Astrocyte (in vitro differentiated cells and primary cell): Measurements from ENCODE around the gene DNAAF5. TPM values are rescaled to one million over a fixed set of nuclear protein-coding genes. Genes with fewer than 3 reads are reported as not detected.

Source experiments
- DNase-seq: peaks from one replicate; pipeline ENCODE4 v3.0.0-alpha.2; 2010; ENCODE audit warnings: low read depth
- FAIRE-seq: peaks from 2 replicates; lab custom pipeline; 2011; peaks lifted over from hg19 to GRCh38; lab: Jason Lieb, UNC
- H2AFZ ChIP-seq: 2 replicates; pipeline ENCODE4 v1.6.0; 2012; ENCODE audit warnings: low read depth, low read length, inconsistent platforms
- H3K27ac ChIP-seq: 2 replicates; pipeline ENCODE4 v1.5.1; 2011; ENCODE audit warnings: low read depth, low read length, inconsistent platforms
- H3K27me3 ChIP-seq: 2 replicates; pipeline ENCODE4 v1.6.0; 2011; ENCODE audit warnings: low read length, inconsistent platforms; ENCODE audit not compliant: insufficient read depth
- H3K36me3 ChIP-seq: 2 replicates; pipeline ENCODE4 v1.5.1; 2011; ENCODE audit warnings: low read length, inconsistent platforms; ENCODE audit not compliant: insufficient read depth
- H3K4me1 ChIP-seq: 2 replicates; pipeline ENCODE4 v1.5.1; 2011; ENCODE audit warnings: low read length, inconsistent platforms; ENCODE audit not compliant: insufficient read depth
- H3K4me2 ChIP-seq: 2 replicates; pipeline ENCODE4 v1.6.0; 2012; ENCODE audit warnings: low read length, inconsistent platforms
- H3K4me3 ChIP-seq: 2 replicates; pipeline ENCODE4 v1.5.1; 2011; ENCODE audit warnings: low read depth, mild to moderate bottlenecking, low read length, inconsistent platforms; ENCODE audit not compliant: insufficient read depth
- H3K79me2 ChIP-seq: 2 replicates; pipeline ENCODE4 v1.6.0; 2012; ENCODE audit warnings: mild to moderate bottlenecking, low read length, inconsistent platforms; ENCODE audit not compliant: insufficient read depth
- H3K9ac ChIP-seq: 2 replicates; pipeline ENCODE4 v1.6.0; 2012; ENCODE audit warnings: mild to moderate bottlenecking, low read length, inconsistent platforms
- H3K9me3 ChIP-seq: 2 replicates; pipeline ENCODE4 v1.5.1; 2012; ENCODE audit warnings: low read depth, mild to moderate bottlenecking, low read length, inconsistent platforms; ENCODE audit not compliant: insufficient read depth
- H4K20me1 ChIP-seq: 2 replicates; pipeline ENCODE4 v1.6.0; 2012; ENCODE audit warnings: low read length, inconsistent platforms; ENCODE audit not compliant: insufficient read depth
- H3K27ac Mint-ChIP-seq: one replicate; pipeline ENCODE4 v1.8.0; 2021; ENCODE audit warnings: mild to moderate bottlenecking, mixed read lengths; ENCODE audit not compliant: unreplicated experiment
- H3K27me3 Mint-ChIP-seq: one replicate; pipeline ENCODE4 v1.8.0; 2021; ENCODE audit warnings: low read depth, mixed read lengths; ENCODE audit not compliant: unreplicated experiment
- H3K36me3 Mint-ChIP-seq: one replicate; pipeline ENCODE4 v1.8.0; 2021; ENCODE audit warnings: low read depth, mixed read lengths; ENCODE audit not compliant: unreplicated experiment
- H3K4me1 Mint-ChIP-seq: one replicate; pipeline ENCODE4 v1.8.0; 2021; ENCODE audit warnings: low read depth, mixed read lengths; ENCODE audit not compliant: unreplicated experiment
- H3K4me3 Mint-ChIP-seq: one replicate; pipeline ENCODE4 v1.8.0; 2021; ENCODE audit warnings: mild to moderate bottlenecking, moderate library complexity, mixed read lengths; ENCODE audit not compliant: unreplicated experiment
- H3K9me3 Mint-ChIP-seq: one replicate; pipeline ENCODE4 v1.8.0; 2021; ENCODE audit warnings: mild to moderate bottlenecking, mixed read lengths; ENCODE audit not compliant: unreplicated experiment
- CTCF ChIP-seq: IDR thresholded peaks from 2 replicates; pipeline ENCODE4 v1.5.1; 2011; ENCODE audit warnings: low read depth, mild to moderate bottlenecking, inconsistent platforms, low read length, moderate library complexity; ENCODE audit not compliant: insufficient read depth
- EZH2 ChIP-seq: IDR thresholded peaks from 2 replicates; pipeline ENCODE4 v1.6.1; 2012; ENCODE audit warnings: mild to moderate bottlenecking, low read length, inconsistent platforms; ENCODE audit not compliant: insufficient read depth
- total RNA-seq: library from RNA; stranded (reverse); gene quantifications from 2 replicates; pipeline ENCODE4 v1.2.1, GENCODE V29; 2021

The DNAAF5 gene
- total RNA-seq, 1 donor from 2014 or later = 24.5 TPM

GRCh38 chr7:738723-739454 lies 12.4 kb downstream of the DNAAF5 start:
- H3K27me3 ChIP-seq = no peaks in the 10 kb centered on the region
- no peak overlapping the region for H3K4me2 ChIP-seq
- no peak overlapping the region for H2AFZ ChIP-seq
- peaks cover 2% of the 10 kb centered on the region for H3K4me1 ChIP-seq
- H3K79me2 ChIP-seq = peaks cover 60% of the 10 kb centered on the region
- peaks cover 14% of the 10 kb centered on the region for H3K36me3 ChIP-seq
- H3K9me3 ChIP-seq = peaks cover 8% of the 10 kb centered on the region
- no peak for FAIRE-seq
- H3K4me3 ChIP-seq = no peak overlapping the region
- H4K20me1 ChIP-seq = peaks cover 50% of the 10 kb centered on the region
- H3K4me1 Mint-ChIP-seq = peaks cover 8% of the 10 kb centered on the region
- no peaks in the 10 kb centered on the region for H3K27me3 Mint-ChIP-seq
- no peaks in the 10 kb centered on the region for H3K9me3 Mint-ChIP-seq
- DNase-seq = no peak
- H3K9ac ChIP-seq = no peak overlapping the region
- no peak overlapping the region for H3K27ac ChIP-seq
- H3K27ac Mint-ChIP-seq = no peak overlapping the region
- peaks cover 11% of the 10 kb centered on the region for H3K36me3 Mint-ChIP-seq
- TF ChIP-seq EZH2 (no peak), CTCF (no peak)
- no peak overlapping the region for H3K4me3 Mint-ChIP-seq

- no peak for FAIRE-seq
- TF ChIP-seq EZH2 (no peak), CTCF (no peak)
- DNase-seq = no peak
Measured at GRCh38 chr7:739455-739982, 13.0 kb downstream of the DNAAF5 start.

More at GRCh38 chr7:739455-739982, 13.0 kb downstream of the DNAAF5 start:
- Histone ChIP-seq H3K79me2 (peaks cover 54% of the 10 kb centered on the region), H3K36me3 (peaks cover 8% of the 10 kb centered on the region), H2AFZ (no peak overlapping the region), H4K20me1 (peaks cover 44% of the 10 kb centered on the region), H3K4me2 (no peak overlapping the region), H3K9ac (no peak overlapping the region), H3K27ac (no peak overlapping the region), H3K27me3 (no peaks in the 10 kb centered on the region), H3K9me3 (peaks cover 8% of the 10 kb centered on the region), H3K4me3 (no peak overlapping the region), H3K4me1 (peaks cover 2% of the 10 kb centered on the region)
- peaks cover 11% of the 10 kb centered on the region for H3K36me3 Mint-ChIP-seq
- no peaks in the 10 kb centered on the region for H3K9me3 Mint-ChIP-seq
- no peaks in the 10 kb centered on the region for H3K27me3 Mint-ChIP-seq
- peaks cover 8% of the 10 kb centered on the region for H3K4me1 Mint-ChIP-seq
- H3K27ac Mint-ChIP-seq = no peak overlapping the region
- no peak overlapping the region for H3K4me3 Mint-ChIP-seq
